ENCODE data around the gene HSPB2.
"Not testable (repeated sequence)": the region's sequence is repeated elsewhere in the genome, so short reads cannot be mapped to it uniquely, and the experiment has no call there.

Gene HSPB2, protein sequence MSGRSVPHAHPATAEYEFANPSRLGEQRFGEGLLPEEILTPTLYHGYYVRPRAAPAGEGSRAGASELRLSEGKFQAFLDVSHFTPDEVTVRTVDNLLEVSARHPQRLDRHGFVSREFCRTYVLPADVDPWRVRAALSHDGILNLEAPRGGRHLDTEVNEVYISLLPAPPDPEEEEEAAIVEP

DNA sequence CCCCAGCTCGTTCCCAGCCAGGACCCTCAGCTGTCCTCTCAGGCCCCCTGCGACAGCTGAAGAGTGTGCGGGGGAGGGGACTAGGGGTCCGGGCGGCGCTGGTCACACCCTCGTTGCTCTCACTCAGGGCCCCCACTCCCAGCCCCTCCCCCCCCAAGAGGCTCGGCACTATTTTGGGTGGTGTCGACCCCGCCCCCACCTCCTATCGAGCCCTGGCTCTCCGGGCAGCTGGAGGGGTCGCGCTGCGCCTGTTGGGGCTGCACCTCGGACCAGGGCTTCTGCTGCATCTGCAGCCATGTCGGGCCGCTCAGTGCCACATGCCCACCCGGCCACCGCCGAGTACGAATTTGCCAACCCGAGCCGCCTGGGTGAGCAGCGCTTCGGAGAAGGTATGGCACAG, at the start of gene HSPB2:
HSPB2 (plus strand) TSS at position 200 of the 400 bp plus-strand sequence; CDS start at position 296, 96 bp downstream.
- no peak for DNase-seq

DNA sequence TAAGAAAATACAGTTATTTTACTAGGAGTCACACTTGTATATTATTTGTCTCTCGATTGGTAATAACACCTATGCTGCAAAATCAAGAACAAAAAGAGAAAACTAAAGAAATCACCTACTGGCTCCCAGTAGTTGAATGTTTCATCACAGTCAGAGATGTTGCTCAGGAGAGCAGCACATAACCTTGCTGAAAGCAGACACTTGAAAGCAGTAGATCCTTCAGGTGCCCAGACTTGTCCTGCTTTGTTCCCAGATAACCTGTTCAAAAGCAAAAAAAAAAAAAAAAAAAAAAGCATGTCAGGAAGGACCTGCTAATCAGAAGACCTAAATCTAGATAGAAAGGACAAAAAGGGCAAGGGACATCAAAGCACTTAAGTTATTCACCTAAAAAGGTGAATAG, 42.4 kb upstream of the HSPB2 start:
- no peak for DNase-seq

DNA sequence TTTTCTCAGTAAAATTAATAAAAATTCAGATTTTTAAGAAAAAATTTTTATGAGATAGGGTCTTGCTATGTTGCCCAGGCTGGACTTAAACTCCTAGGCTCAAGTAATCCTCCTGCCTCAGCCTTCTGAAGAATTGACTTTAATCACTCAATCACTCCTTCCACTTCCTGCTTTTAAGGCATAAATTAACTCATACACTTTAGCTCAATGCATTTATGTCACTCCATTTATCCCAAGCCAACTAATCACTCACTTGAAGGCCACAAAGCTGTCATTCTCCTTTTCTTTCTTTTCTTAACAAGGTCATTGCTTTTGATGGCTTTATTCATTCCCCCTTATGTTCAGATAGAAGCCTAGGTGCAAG, 42.0 kb upstream of the HSPB2 start:
- no peak for DNase-seq

DNA sequence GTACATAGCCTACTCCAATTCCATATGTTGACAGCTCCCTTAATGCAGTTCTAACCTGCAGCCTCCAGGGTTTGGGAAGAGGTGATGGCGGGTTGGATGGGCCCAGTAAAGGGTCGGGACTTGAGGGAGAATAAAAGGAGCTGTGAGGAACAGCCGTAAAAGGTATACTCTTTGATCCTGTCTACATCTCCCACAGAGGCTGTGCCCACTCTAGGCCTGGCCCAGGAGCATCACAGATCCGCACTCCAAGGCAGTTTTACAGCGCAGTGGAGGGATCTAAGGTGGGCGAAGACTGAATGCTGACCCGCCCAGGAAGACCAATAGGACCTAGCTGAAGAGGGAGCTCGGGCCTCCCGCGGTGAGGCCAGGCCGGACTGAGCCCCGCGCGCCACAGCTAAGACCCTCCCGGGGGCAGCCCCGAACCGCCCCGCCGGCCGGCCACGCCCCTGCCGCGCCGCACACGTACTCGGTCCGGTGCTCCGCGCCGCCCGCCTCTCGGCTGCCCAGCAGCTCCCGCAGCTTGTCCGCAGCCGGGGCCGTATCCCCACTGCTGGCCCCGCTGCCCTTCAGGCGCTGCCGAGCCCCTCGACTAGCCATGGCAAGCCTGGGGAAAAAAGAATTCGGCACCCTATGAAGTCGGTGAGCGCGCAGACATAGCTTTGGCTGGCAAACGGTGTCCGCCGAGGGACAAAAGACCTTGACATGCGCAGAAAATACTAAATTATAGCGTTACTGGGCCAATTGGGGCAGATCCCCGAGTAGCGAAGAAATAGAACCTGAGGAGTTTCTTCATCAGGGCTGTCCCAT, 41.4 kb upstream of the HSPB2 start, which contains the start of gene ALG9:
ALG9 (minus strand) TSS at position 696 of the 807 bp plus-strand sequence; CDS start at position 597, 99 bp downstream.
- peak; percentile 56 for DNase-seq

DNA sequence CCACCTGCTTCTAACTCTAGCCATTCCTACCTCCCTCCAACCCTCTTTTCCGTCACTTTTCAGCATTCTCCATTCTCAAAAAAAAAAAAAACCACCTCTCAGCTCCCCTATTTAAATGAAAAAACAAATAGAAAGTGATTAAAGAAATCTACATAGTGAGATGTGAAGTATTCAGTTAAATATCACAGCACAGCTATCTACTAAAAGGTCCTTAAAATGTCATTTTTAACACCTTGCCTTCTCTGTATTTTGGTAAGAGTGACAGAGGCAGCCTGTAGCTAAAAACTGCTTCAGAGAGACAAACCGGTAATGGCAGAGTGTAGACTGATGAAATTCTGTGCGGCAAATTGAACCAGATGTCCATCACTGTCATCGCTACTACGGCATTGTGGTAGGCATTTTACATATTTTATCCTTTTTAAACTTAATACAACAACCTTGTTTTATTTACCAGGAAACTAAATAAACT, 40.8 kb upstream of the HSPB2 start:
- DNase-seq = no peak

DNA sequence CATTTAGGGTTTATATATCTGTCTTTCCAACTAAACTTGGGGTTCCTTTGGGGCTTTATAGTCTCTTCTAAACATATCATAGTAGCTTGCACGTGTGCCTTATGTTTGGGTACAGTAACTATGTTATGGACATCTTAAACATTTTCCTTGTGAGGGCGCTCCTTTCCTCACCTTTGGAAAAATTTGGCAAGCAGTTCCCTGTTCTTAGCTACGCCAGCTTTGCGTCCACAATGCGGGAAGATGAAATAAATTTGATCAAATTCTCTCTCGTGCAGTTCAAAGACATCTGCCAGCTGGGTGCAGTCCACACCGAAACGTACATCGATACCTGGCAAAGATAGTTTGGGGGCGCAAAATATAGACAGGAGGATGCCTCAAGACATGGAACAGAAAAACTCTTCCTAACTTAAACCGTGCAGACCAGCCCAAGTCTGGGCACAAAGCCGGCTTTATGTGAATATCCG, 34.1 kb upstream of the HSPB2 start:
- DNase-seq = no peak

DNA sequence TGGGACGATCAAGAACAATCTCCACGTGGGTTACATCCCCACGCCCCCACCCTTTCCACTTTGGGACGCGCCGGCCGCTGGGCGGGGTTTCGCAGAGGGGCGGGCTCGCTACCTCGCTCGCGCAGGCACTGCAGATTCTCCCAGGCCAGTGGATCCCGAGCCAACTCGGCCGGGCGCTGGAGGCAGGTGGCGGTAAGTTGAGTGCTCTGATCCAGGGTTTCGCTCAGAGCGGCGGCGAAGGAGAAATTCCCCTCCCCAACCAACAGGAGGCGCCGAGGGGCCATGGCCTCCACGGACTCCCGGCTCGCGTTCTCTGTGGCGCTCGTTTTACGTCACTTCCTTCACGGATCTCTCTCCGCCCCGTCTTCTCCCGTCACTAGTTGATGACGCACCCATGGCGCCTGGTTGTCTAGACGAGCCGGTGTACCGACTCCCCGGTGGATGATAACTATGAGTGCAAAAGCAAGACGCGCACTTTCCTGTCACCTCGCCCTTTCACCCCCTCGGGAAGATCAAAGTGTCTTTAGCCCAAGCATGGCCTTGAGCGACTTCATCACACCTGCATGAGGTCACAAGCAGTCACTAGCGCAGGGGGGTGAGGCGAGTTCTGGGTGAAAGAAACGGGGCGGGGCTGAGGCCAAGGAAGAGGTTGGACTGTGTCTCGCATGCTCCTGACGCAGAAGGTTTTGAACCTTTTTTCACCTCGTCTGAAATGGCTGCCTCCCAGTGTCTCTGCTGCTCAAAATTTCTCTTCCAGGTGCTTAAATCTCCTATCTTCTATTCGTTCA, 33.5 kb upstream of the HSPB2 start, which contains the start of the genes CFAP68 and FDXACB1:
CFAP68 (plus strand) TSS at position 693 of the 788 bp plus-strand sequence; CDS start at position 713, 20 bp downstream.
FDXACB1 (minus strand) TSS at position 317 of the 788 bp plus-strand sequence; CDS start at position 284, 33 bp downstream.
- DNase-seq = peak; percentile 95

DNA sequence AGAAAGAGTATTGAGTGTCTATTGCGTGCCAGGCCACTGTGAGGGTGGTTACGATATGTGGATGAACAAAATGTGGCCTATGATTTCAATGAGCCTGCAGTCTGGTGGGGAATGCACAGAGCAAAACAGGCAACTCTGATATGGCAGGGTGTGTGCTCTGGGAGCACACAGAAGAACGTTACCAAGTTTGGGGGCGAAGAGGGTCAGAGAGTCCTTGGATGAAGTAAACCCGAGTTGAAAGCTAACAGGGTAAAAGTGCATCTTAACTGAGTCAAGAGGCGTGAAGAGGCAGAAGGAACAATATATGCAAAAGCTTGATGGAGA, 32.9 kb upstream of the HSPB2 start:
- DNase-seq = no peak

DNA sequence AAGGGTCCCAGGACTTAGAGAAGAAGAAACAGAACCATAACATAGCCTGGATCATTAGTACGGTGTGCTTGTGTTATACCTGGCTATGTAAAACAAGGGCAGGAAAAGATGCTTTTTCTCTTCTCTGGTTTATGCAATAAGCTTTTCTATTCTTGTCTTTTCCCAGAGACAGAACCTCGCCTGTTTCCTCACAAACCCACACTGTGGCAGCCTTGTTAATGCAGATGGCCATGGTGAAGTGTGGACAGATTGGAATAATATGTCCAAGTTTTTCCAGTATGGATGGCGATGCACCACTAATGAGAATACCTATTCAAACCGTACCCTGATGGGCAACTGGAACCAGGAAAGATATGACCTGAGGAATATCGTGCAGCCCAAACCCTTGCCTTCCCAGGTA, 30.3 kb upstream of the HSPB2 start:
- no peak for DNase-seq

DNA sequence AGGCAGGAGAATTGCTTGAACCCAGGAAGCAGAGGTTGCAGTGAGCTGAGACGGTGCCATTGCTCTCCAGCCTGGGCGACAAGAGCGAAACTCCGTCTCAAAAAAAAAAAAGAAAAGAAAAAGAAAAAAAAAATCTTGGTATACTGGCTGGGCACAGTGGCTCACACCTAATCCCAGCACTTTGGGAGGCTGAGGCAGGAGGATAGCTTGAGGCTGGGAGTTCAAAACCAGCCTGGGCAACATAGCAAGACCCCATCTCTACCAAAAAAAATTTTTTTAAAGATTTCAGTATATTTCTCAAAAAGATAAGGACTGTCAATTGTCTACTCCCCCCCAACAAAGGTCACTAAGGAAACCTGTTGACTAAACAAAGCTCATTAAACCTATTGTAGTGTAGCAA, 27.5 kb upstream of the HSPB2 start:
- not testable (repeated sequence) for DNase-seq

DNA sequence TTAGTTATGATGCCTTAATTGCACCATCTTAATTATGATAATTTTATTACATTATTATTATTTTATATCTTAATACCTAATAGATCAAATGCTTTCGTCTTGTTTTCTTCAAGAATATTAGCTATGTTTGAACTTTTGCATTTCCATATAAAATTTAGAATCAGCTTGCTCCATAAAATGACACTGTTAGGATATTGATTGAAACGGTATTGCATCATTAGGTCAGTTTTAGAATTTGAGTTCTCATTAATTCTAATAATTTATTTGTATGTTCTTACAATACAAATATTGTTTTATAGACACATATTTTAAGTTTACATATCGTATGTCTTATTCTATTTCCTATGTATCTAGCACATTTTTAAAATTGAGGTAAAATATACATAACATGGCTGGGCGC, 26.5 kb upstream of the HSPB2 start:
- no peak for DNase-seq

DNA sequence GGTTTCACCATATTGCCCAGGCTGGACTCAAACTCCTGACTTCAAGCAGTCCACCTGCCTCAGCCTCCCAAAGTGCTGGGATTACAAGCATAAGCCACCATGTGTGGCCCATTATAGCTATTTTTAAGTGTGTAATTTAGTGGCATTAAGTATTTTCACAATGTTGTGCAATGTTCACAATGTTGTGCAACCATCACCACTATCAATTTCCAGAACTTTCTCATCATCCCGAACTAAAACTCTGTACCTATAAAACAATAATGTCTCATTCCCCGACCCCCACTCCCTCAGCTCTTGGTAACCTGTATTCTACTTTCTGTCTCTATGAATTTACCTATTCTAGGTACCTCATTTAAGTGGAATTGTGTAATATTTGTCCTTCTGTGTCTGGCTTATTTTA, 25.7 kb upstream of the HSPB2 start:
- DNase-seq = no peak

DNA sequence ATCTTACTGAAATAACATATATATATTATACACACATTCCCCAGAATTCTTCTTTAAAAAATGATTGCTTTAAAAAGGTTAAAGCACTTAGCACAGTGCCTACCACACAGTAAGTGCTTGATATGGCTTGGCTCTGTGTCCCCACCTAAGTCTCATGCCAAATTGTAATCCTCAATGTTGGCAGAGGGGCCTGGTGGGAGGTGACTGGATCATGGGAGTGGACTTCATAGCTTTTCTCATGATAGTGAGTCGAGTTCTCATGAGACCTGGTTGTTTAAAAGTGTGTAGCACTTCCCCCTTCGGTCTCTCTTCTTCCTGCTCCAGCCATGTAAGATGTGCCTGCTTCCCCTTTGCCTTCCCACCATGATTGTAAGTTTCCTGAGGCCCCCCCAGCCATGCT, 7.1 kb upstream of the HSPB2 start:
- no peak for DNase-seq

DNA sequence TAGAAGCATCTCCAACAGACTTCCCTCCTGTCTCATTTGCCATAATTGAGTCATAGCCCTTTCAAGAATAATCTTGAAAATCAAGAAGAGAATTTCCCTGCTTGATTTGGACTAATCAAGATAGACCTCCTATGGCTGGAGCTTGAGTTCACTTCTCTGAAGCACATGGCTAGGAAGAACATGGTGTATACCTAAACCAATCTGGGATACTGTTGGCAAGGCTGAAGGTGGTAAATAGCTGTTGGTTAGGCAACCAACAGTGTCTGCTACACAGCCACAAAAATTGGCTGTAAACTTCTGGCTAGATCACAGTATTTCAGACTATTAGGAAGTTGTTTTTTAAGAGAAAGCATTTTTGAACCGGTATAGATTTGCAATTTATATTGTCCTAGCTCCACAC, 5.9 kb upstream of the HSPB2 start:
- no peak for DNase-seq

DNA sequence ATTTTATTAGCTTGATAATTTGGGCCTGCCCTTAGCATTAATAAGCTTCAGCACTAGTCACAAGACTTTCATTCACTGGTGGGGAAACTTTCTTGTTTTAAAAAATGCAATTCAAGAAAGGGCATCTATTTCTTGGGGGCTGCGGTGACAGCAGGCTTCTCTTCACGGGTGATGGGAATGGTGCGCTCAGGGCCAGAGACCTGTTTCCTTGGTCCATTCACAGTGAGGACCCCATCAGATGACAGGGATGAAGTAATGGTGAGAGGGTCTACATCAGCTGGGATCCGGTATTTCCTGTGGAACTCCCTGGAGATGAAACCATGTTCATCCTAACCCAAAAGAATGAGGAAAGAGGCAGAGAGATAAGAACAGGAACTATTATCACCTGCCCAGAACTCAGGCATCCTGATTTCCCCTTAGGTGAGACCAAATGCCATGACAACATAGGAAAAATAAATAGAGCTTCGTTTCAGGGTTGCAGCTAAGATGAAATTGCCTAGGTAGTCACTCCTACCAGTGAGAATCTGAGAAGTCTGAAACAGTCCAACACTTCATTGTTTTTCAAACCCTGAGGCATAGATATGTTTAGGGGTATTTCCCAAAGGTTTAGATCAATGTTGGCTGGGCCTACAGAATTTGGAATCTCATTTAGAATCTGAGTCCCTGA, 3.8 kb upstream of the HSPB2 start:
- DNase-seq = no peak

DNA sequence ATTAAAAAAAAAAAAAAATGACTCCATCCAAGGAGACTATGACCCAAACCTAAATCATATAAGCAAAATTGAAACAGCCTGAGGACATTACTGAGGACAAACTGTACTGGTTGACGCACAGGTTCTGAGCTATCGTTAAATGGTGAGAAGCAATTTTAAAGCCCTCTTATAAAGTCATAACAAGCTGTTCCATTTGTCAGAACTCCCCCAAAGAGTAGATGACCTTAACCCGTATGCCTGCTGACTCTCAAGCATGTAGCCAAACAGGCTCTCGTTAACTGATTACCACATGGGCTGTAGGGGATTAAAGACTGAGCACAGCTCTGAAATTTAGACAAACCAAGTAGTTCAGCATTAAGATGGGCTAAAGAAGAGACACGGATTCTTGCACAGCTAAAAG, 3.2 kb upstream of the HSPB2 start:
- no peak for DNase-seq

DNA sequence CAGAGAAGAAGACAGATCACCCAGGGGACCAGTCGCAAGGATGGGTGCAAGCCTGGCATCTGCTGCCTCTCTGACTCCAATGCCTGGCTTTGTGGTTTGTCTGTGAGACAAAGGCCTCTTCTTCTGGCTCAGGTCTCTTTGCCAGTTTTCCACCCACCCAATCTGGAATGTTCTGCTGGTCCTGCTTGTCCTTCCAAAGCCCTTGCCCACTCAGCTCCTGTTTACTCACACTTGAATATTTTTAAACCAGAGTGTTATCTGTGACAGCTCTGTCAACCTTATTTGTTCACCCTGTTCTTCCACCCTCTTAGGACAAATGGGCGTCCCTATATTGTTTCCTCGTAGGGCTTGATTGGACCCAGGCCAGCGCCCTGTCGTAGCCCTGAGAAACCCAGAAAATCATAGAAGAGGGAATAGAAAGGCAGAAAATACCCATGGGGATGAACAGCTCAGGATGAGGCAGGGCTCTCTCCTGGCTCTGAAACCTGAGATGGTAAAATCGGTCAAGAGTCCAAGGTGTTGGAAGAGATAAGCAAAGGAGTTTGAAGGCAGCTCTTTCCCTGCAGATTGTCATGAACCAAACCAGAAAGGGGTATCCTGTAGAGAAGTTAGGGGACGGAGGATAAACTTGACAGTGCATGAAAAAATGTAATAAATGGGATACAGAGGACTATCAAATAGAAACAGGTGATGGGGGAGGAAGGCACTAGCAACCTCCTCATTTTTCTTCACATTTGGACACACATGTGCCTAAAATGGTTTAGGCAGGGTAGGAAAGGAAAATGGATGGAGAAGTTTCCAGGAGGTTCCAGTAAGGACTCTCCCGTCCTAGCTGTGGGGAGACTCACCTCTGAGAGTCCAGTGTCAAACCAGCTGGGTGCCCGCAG, 1.6 kb upstream of the HSPB2 start:
- no peak for DNase-seq

DNA sequence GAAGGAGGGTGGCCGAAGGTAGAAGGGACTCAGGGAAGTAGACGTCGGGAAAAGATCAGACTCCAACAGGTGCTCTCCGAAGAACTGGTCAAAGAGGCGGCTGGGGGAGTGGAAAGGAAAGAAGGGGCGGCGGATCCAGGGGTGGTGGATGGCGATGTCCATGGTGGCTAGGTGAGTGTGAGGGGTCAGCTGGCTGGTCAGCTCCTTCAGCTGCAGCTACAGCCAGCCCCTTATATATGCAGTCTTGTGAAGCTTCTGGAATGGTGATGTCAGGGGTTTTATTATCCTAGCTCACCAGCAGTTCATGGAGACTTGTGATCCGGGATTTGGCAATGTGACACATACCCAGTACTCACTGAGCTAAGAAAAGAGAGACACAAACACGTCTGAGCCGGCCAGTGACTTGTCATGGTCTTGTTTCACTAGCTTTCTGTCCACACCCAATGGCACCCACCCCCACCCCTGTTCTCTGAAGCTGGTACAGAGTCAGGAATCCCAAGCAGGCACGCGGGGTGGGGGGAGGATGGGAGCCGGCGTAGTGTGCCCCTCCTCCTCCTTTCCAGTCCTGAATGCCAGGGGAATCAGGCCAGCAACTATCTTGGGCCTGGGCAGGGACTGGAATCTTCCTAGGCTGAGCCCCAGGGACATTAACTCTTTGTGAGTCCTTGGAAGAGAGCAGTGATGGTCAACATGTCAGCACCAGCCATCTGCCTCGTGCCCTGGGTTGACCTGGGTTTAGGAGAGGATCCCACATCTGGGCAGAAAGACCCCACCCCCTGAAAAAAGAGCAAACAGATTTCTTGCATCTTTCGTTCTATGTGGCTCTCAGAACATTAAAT, 752 bp upstream of the HSPB2 start, which contains the start of gene CRYAB:
CRYAB (minus strand) TSS at position 208 of the 839 bp plus-strand sequence; CDS start at position 162, 46 bp downstream.
- DNase-seq = peak; percentile 47

DNA sequence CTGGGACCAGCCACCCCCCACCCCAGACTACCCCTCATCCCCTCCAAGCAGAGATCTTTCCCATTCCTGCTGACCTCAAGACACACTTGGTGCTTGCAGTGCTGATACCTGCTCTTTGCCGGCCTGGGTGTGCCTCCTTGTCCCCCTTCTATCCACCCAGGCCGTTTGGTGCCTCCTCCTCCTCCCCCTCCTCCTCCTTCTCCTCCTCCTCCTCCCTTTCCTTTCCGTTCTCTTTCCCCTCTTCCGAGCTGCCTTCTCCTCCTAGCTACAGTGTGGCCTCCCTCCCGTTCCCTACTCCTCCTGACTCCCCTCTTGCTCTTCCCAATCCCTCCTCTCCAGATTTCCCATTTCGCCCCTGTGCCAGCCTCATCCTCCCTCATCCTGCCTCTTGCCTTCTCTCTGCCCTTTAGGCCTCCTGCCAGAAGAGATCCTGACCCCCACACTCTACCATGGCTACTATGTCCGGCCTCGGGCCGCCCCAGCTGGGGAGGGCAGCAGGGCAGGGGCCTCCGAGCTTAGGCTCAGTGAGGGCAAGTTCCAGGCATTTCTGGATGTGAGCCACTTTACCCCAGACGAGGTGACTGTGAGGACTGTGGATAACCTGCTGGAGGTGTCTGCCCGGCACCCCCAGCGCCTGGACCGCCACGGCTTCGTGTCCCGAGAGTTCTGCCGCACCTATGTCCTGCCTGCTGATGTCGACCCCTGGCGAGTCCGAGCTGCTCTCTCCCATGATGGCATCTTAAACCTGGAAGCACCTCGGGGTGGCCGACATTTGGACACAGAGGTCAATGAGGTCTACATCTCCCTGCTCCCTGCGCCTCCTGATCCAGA, 712 bp downstream of the HSPB2 start:
- no peak for DNase-seq

DNA sequence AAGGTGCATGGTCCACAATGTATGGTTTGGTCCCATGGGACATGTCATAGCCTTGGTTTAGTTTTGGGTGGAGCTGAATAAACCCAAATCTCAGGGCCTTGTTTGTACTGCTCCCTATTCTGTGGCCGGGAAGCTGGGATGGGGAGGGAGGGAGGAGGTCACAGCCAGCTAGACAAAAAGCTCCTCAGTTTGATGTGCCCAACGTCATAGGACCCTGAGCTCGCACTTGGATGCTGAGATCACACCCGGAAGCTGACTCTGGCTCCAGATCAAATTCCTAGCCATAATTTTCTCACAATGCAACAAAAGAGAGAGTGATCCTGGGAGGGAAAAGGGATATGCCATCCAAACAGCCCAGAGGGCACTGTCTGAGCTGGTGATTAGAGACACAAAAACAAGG, 1.5 kb downstream of the HSPB2 start:
- no peak for DNase-seq

Measured in NCI-H446 treated with DMSO at 0.1 percent for 48 hours (cell line).